ENCODE results near the gene NCEH1.
"Not testable (repeated sequence)": the region's sequence is repeated elsewhere in the genome, so short reads cannot be mapped to it uniquely, and the experiment has no call there.

The NCEH1 gene

DNA sequence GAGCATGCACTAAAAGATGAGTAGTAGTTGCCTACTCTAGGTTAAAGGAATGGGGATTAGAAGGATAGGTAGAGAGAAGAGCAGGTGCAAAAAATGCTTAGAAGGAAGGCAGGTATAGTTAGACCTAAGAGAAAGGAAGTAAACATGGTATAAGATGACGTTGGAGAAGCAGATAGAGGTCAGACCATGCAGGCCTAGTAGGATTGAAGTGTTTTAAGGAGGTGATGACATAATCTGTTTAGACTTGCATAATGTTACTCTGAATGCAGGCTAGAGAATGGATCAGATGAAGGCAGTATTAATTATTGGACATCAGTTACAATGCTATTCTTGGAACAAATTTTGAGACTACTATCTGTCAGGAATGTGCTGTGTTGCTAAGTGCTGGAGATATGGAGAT, 28.6 kb upstream of the NCEH1 start:
- no peaks in the 10 kb centered on the region for H3K4me1 ChIP-seq (ENCODE audit: control insufficient read depth, insufficient read depth, low read length, poor library complexity, severe bottlenecking)
- no peaks in the 10 kb centered on the region for H3K9me3 ChIP-seq (ENCODE audit: control insufficient read depth, low read length)
- no peaks in the 10 kb centered on the region for H3K36me3 ChIP-seq (ENCODE audit: control insufficient read depth, insufficient read depth, low read length)
- no peak overlapping the region for H3K4me3 ChIP-seq (ENCODE audit: extremely low read depth, insufficient read depth, low read length, poor library complexity, severe bottlenecking)
- H3K27ac ChIP-seq (ENCODE audit: low read depth, low read length, severe bottlenecking): no peak overlapping the region
- WGBS, 2 experiments (ENCODE audit: insufficient coverage in 2 of 2): 83 to 85% methylated on average over 1 of the region's 1 CpG

- WGBS, 2 experiments (ENCODE audit: insufficient coverage in 2 of 2): 100% methylated on average over 1 of the region's 2 CpGs; no CpG with 5 or more reads in 1 of the 2 experiments
- Histone ChIP-seq H3K9me3 (ENCODE audit: control insufficient read depth, low read length) (no peaks in the 10 kb centered on the region), H3K27ac (ENCODE audit: low read depth, low read length, severe bottlenecking) (no peak overlapping the region), H3K4me3 (ENCODE audit: extremely low read depth, insufficient read depth, low read length, poor library complexity, severe bottlenecking) (no peak overlapping the region), H3K36me3 (ENCODE audit: control insufficient read depth, insufficient read depth, low read length) (no peaks in the 10 kb centered on the region), H3K4me1 (ENCODE audit: control insufficient read depth, insufficient read depth, low read length, poor library complexity, severe bottlenecking) (no peaks in the 10 kb centered on the region)
Observed at GRCh38 chr3:172735014-172735413, 24.1 kb upstream of the NCEH1 start.

- Histone ChIP-seq H3K9me3 (ENCODE audit: control insufficient read depth, low read length) (peaks cover 13% of the 10 kb centered on the region), H3K4me1 (ENCODE audit: control insufficient read depth, insufficient read depth, low read length, poor library complexity, severe bottlenecking) (no peaks in the 10 kb centered on the region), H3K36me3 (ENCODE audit: control insufficient read depth, insufficient read depth, low read length) (no peaks in the 10 kb centered on the region), H3K27ac (ENCODE audit: low read depth, low read length, severe bottlenecking) (no peak overlapping the region), H3K4me3 (ENCODE audit: extremely low read depth, insufficient read depth, low read length, poor library complexity, severe bottlenecking) (no peak overlapping the region)
- WGBS, 2 experiments (ENCODE audit: insufficient coverage in 2 of 2): 60 to 100% methylated on average over 1 of the region's 1 CpG
Observed at GRCh38 chr3:172726380-172726779, 15.5 kb upstream of the NCEH1 start.

- H3K36me3 ChIP-seq (ENCODE audit: control insufficient read depth, insufficient read depth, low read length); H3K27ac ChIP-seq (ENCODE audit: low read depth, low read length, severe bottlenecking); H3K4me3 ChIP-seq (ENCODE audit: extremely low read depth, insufficient read depth, low read length, poor library complexity, severe bottlenecking); H3K4me1 ChIP-seq (ENCODE audit: control insufficient read depth, insufficient read depth, low read length, poor library complexity, severe bottlenecking): not testable (repeated sequence)
- peaks cover 29% of the 10 kb centered on the region for H3K9me3 ChIP-seq (ENCODE audit: control insufficient read depth, low read length)
- 86 to 87% methylated on average over 7 to 8 of the region's 8 CpGs for WGBS, 2 experiments (ENCODE audit: insufficient coverage in 2 of 2)
Observed at GRCh38 chr3:172722536-172723040, 11.7 kb upstream of the NCEH1 start.

GRCh38 chr3:172717493-172718088, 6.7 kb upstream of the NCEH1 start:
- Histone ChIP-seq H3K27ac (ENCODE audit: low read depth, low read length, severe bottlenecking) (no peak overlapping the region), H3K4me1 (ENCODE audit: control insufficient read depth, insufficient read depth, low read length, poor library complexity, severe bottlenecking) (no peaks in the 10 kb centered on the region), H3K4me3 (ENCODE audit: extremely low read depth, insufficient read depth, low read length, poor library complexity, severe bottlenecking) (no peak overlapping the region), H3K36me3 (ENCODE audit: control insufficient read depth, insufficient read depth, low read length) (no peaks in the 10 kb centered on the region), H3K9me3 (ENCODE audit: control insufficient read depth, low read length) (peaks cover 16% of the 10 kb centered on the region)
- 79 to 94% methylated on average over 2 of the region's 4 CpGs for WGBS, 2 experiments (ENCODE audit: insufficient coverage in 2 of 2)

GRCh38 chr3:172716476-172716875, 5.6 kb upstream of the NCEH1 start:
- Histone ChIP-seq H3K9me3 (ENCODE audit: control insufficient read depth, low read length) (peaks cover 16% of the 10 kb centered on the region), H3K27ac (ENCODE audit: low read depth, low read length, severe bottlenecking) (no peak overlapping the region), H3K36me3 (ENCODE audit: control insufficient read depth, insufficient read depth, low read length) (no peaks in the 10 kb centered on the region), H3K4me1 (ENCODE audit: control insufficient read depth, insufficient read depth, low read length, poor library complexity, severe bottlenecking) (no peaks in the 10 kb centered on the region), H3K4me3 (ENCODE audit: extremely low read depth, insufficient read depth, low read length, poor library complexity, severe bottlenecking) (no peak overlapping the region)
- WGBS, 2 experiments (ENCODE audit: insufficient coverage in 2 of 2): 71 to 79% methylated on average over 5 of the region's 5 CpGs

DNA sequence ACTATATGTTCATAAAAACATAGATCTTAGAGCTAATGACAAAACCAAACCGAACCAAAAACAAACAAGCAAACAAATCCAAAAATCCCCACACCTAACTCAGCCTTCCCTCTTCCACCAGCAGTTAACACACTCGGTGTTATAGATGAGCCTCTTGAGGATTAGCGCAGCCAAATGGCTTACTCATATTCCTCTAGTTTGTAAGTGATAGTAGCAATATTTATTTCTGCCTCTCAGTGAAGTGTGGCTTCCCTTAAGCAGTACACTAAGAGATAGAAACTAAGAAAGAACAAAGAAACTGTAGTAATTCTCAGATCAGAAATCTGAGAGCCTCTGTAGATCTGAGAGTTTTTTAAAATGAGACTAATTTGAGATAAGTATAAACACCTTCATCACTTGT, 2.4 kb upstream of the NCEH1 start:
- H3K4me1 ChIP-seq (ENCODE audit: control insufficient read depth, insufficient read depth, low read length, poor library complexity, severe bottlenecking): no peaks in the 10 kb centered on the region
- H3K27ac ChIP-seq (ENCODE audit: low read depth, low read length, severe bottlenecking): no peak overlapping the region
- no peaks in the 10 kb centered on the region for H3K36me3 ChIP-seq (ENCODE audit: control insufficient read depth, insufficient read depth, low read length)
- WGBS, 2 experiments (ENCODE audit: insufficient coverage in 2 of 2): 100% methylated on average over 1 of the region's 3 CpGs; no CpG with 5 or more reads in 1 of the 2 experiments
- H3K9me3 ChIP-seq (ENCODE audit: control insufficient read depth, low read length): no peaks in the 10 kb centered on the region
- no peak overlapping the region for H3K4me3 ChIP-seq (ENCODE audit: extremely low read depth, insufficient read depth, low read length, poor library complexity, severe bottlenecking)

- Histone ChIP-seq H3K36me3 (ENCODE audit: control insufficient read depth, insufficient read depth, low read length) (no peaks in the 10 kb centered on the region), H3K4me3 (ENCODE audit: extremely low read depth, insufficient read depth, low read length, poor library complexity, severe bottlenecking) (peak overlapping the region; percentile 75), H3K4me1 (ENCODE audit: control insufficient read depth, insufficient read depth, low read length, poor library complexity, severe bottlenecking) (no peaks in the 10 kb centered on the region), H3K27ac (ENCODE audit: low read depth, low read length, severe bottlenecking) (peak overlapping the region; percentile 88), H3K9me3 (ENCODE audit: control insufficient read depth, low read length) (no peaks in the 10 kb centered on the region)
- WGBS, 2 experiments (ENCODE audit: insufficient coverage in 2 of 2): no CpG with 5 or more reads among the region's 2 CpGs
Observed at GRCh38 chr3:172711454-172711795, 558 bp upstream of the NCEH1 start.

DNA sequence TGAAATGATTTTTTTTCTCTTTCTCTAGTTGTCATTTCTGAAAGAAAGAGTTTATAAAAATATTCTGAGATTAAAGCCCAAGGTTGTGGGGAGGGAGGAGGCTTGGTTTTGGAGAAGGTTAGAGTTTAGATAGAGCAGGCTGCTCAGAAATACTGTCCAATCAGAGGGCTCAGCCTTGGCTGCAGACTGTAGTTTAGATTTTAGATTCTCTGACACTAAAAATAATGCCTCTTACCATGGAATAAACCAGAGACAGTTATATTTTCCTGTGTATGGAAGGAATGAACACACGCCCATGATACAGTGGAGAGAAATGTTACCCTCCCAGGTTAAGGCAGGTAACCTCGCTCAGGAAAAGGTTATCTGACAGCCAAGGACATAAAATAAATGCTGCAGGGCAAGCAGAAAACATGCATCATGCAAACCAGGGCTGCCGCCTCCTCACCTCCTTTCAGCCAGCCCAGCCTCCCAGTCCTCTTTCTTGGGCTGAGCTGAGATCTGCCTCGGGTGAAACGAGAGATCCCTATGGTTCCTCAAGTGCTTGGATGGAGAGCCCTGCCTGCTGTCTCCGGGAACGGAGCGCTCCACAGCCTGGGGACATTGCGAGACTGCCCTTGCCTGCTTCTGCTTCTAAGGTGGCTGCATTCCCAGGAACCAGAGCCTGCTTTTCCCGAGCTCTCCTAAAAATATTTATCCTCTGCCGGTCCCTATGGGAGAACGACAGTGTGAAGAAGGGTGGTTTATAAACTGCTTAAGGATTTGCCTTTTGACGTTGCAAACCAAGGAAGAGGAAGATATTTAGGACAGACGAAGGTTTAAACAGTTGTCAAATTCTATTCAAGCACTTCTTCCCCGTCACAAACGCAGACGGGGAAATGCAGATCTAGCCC, 848 bp downstream of the NCEH1 start:
- H3K27ac ChIP-seq (ENCODE audit: low read depth, low read length, severe bottlenecking): peak overlapping the region; percentile 88
- H3K9me3 ChIP-seq (ENCODE audit: control insufficient read depth, low read length): no peaks in the 10 kb centered on the region
- WGBS, 2 experiments (ENCODE audit: insufficient coverage in 2 of 2): 8 to 10% methylated on average over 12 to 13 of the region's 17 CpGs
- H3K4me3 ChIP-seq (ENCODE audit: extremely low read depth, insufficient read depth, low read length, poor library complexity, severe bottlenecking): peak overlapping the region; percentile 75
- no peaks in the 10 kb centered on the region for H3K4me1 ChIP-seq (ENCODE audit: control insufficient read depth, insufficient read depth, low read length, poor library complexity, severe bottlenecking)
- no peaks in the 10 kb centered on the region for H3K36me3 ChIP-seq (ENCODE audit: control insufficient read depth, insufficient read depth, low read length)

DNA sequence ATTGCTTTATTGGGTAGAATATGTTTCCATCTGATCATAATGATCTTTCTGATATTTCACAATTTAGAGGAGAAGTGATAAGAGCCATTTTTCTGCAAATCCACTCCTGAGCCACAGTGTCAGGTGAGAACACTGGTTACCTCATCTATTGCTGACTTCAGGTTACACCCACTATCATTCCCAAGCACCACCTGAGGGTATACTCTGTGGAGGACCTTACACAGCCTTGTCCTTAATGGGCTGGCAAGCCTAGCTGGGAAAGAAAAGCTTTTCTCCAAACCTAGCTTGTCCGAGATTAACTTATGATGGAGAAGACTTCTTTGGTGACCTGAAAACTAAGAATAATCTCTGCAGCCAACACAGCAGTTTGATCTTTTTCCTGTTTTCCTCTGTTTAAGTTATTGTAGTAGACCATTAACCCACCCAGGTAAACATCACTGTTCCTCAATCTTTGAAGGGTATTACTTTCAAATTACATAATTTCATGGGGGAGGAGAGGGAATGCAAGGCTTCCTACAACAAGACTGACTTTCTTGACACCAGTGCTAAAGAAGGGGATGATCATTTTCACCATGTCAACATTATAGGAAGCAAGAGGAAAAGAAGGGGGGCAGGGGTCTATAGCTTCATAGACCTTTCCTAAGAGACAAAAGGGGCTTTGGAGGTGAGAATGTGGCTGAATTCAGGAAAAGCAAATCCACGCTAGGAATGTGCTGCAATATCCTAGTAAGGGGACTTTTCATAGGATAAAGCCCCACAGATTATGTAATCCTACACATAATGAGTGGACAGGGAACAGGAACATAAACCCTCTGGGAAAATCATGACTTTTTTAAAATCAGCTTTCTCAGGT, 1.7 kb downstream of the NCEH1 start:
- 86 to 100% methylated on average over 1 to 2 of the region's 2 CpGs for WGBS, 2 experiments (ENCODE audit: insufficient coverage in 2 of 2)
- H3K9me3 ChIP-seq (ENCODE audit: control insufficient read depth, low read length): no peaks in the 10 kb centered on the region
- H3K27ac ChIP-seq (ENCODE audit: low read depth, low read length, severe bottlenecking): no peak overlapping the region

More for the DNA sequence above, 1.7 kb downstream of the NCEH1 start:
- H3K4me3 ChIP-seq (ENCODE audit: extremely low read depth, insufficient read depth, low read length, poor library complexity, severe bottlenecking): no peak overlapping the region
- no peaks in the 10 kb centered on the region for H3K4me1 ChIP-seq (ENCODE audit: control insufficient read depth, insufficient read depth, low read length, poor library complexity, severe bottlenecking)
- H3K36me3 ChIP-seq (ENCODE audit: control insufficient read depth, insufficient read depth, low read length): no peaks in the 10 kb centered on the region
